Measurements from ENCODE around the gene FOXP4. TPM values are rescaled to one million over a fixed set of nuclear protein-coding genes. Genes with fewer than 3 reads are reported as not detected.
A peak's percentile ranks its signal among the peaks of the same experiment; 100 is the strongest.

Gene FOXP4
- polyA plus RNA-seq (2013, experiment 1 of 2; ENCODE audit: insufficient read length) = 28.3 TPM
- 26.6 TPM for polyA plus RNA-seq (2013, experiment 2 of 2; ENCODE audit: insufficient read length)

GRCh38 chr6:41545703-41546474 is at the start of gene FOXP4:
Gene FOXP4, plus strand, starts transcription at chr6:41546381. Its CDS starts 19,380 bp downstream, at chr6:41565761.
- peak; percentile 95 for DNase-seq

DNA sequence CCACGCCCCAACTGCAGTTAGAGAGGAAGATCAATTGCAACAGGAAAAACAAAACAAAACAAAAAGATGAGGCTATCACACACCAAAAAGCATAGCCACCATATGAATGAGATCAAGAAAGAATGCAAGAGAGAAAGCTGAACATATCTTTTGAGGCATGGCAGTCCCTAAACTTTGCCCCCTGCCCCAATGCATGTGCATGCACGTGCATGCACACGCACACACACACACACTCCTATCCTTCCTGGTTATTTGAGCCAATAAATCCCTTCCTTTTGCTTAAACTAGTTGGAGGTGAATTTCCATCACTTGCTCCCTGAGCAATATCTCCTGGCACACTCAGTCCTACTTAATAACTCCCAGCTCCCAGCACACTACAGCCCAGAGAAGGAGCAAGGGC is 48.6 kb upstream of the FOXP4 start:
- no peak for DNase-seq

DNA sequence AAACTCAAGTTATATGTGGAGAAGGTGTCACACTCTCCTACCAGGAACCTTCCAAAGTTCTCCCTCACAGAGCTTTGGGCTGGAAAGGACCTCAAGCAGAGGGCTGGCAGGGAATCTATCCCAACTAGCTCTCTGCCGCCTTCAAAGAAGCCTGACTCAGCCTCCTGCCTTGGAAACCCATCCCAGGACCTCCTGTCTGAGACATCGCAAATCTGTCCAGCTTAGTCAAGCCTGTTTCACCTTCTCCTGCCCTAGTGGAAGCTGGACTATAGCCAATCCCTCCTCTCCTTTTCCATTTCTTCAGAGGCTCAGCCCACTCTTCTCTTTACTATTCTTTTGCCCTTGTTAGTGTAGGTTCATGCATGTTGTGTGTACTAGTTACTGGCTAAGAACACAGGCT is 48.2 kb upstream of the FOXP4 start:
- peak; percentile 20 for DNase-seq

DNA sequence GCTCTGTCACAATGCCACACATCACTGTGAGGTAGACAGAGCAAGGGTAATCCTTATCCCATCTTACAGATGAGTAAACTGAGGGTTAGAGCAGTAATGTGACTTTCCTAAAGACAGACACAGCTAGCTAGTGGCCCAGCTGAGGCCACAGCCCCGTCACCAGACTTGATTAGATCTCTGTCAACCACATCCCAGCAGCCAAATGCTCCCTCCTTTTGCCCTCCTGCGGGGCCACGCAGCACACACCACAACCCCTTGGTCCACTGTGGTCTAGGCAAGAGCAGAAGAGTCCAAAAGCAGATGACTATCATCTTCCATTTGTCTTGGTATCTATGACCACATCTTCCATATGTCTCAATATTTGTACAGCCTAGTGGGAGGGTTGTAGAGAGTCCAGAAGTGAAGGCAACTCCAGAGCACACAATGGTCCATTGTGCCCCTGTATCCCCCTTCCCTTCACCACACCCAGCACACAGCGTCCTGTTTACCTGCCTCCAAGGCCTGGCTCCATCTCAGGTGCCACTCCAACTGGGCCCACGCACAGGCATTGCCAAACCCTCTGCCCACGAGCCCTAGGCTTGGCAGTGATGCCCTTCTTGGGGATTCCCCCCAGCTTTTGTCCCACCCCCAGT is 47.1 kb upstream of the FOXP4 start:
- DNase-seq = no peak

DNA sequence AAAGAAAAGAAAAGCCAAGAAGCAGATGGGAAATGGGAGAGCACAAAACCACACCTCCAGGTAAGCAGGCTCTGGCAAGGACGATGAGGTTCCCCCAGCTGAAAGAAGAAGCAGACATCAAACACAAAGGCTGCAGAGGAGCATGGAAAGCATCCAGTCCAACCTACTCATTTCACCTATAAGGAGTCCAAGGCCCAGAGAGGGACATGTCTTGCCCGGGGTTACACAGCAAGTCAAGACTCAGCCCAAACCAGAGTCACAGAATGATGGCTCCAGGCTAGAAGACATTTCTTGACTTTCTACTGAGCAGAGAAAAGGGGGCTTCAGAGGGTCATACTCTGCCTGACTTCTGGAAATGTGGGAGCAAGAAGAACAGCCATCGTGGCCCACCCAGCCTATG is 45.6 kb upstream of the FOXP4 start:
- no peak for DNase-seq

GRCh38 chr6:41502566-41502916 is 43.6 kb upstream of the FOXP4 start:
- DNase-seq = no peak

DNA sequence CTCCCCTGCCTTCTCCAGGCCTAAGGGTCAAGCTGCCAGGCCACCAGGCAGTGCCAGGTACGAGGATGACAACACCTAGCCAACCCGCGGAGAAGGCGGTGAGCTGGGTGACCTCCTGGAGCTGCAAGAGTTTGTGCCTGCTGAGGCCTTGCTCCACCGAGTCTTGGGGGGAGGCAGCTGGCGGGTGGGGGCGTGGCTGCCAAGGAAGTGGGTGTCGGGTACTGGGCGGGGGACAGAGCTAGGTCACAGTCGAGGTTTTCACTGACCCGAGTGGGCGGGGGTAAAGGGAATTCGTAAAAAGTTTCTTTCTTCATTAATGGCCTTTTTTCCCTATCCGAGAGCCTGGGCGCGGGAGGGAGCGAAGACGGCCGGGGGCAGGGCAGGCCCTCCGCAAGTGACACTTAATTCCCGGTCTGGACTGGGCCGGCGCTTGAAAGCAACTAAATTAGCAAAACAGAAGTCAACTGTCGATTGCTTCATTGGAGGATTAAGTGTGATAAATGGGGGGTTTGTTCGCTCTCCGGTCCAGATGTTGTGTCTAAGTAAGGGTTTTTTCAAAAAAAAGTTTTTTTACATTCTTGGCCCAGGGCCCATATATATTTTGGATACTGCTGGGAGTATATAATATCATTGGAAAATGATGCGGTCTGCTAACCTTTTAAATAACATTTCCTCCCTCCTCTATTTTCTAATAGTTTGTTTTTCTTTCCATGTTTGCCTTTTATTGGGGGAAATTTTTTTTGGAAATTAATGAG is 43.1 kb upstream of the FOXP4 start:
- peak; percentile 54 for DNase-seq

GRCh38 chr6:41503827-41504465 is 42.2 kb upstream of the FOXP4 start:
- peak; percentile 84 for DNase-seq

- DNase-seq = no peak
These were observed 41.6 kb upstream of the FOXP4 start for GRCh38 chr6:41504466-41505121.

DNA sequence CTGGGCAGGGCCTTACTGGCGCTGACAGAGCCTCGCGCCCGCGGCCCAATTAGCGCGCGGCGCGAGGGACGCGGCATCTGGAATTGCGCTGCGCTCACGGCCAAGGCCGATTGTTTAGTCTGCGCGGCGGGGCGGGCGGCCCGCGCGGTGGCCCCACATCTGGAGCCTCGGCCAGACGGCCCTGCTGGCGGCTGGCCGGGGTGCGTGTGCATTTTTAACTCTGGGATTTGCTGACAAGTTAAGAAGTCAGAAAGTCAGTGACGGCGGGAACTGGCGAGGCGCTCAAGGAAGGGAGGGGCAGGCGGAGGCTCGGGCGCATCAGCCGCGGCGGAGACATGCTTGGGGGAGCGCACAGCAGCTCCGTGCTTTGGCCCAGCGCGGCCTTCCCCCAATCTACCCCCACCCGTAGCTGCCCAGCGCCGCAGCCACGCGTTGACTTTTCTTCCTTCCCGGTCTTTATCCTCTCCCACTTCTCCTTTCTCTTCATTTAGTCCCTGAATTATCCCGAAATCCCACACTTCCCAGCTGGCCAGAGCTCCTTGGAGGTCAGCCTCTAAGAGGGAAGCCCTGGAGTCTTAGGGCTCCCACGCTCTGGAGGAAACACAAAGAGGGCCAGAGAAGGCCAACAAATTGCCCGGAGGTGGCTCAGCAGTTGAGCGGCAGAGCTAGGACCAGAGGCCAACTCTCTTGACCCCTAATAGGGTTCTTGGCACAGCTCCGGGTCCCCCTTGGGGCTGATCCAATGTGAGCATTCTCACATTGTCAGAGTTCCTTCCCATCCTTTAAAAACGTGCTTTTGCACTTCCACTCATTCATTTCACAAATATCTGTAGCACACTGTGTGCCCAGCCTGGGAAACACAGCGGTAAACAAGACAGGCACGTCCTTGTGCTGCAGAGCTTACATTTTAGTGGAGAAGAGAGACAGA is 40.8 kb upstream of the FOXP4 start:
- peak; percentile 86 for DNase-seq

- no peak for DNase-seq
These were observed 37.7 kb upstream of the FOXP4 start for GRCh38 chr6:41508479-41508878.

GRCh38 chr6:41509580-41509979 is 36.6 kb upstream of the FOXP4 start:
- DNase-seq = no peak

- DNase-seq = no peak
These were observed 34.6 kb upstream of the FOXP4 start for GRCh38 chr6:41511443-41512060.

GRCh38 chr6:41512146-41512701 is 34.0 kb upstream of the FOXP4 start:
- DNase-seq = no peak

- DNase-seq = no peak
These were observed 30.2 kb upstream of the FOXP4 start for GRCh38 chr6:41515995-41516394.

GRCh38 chr6:41518118-41518517 is 28.1 kb upstream of the FOXP4 start:
- no peak for DNase-seq

DNA sequence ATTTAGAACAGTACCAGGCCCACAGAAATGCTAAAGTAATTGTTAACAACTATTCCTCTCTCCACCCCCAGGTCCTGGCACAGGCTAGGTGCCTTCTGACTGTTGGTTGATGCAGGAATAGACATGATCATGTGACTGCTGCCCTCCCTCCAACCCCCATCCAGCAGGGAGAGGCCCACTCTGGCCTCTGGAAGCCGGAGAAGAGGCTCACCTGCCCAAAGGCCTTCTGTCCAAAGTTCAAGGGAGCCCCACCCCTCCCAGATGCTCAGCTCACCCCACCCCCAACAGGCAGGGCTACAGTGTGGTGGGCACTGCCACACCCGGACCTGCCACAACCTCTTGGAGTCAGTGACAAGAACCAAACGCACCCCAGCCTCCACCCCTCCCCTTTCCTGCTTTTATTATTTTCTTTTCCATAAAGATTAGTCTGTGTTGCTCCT is 26.9 kb upstream of the FOXP4 start:
- DNase-seq = no peak

- no peak for DNase-seq
These were observed 26.2 kb upstream of the FOXP4 start for GRCh38 chr6:41519745-41520699.
